Stimulated activated CD4-positive, alpha-beta T cell treated with anti-CD3 and anti-CD28 coated beads, TNF-alpha, amount 100 ng/mL, for 48 hours (primary cell): ENCODE data around the gene KLHL3.

Experiments
- DNase-seq, 3 donors: peaks; one replicate each; pipeline ENCODE4 v3.0.0-alpha.2; 2020; ENCODE audit warnings: low read depth in 3 of 3

The KLHL3 gene

DNA sequence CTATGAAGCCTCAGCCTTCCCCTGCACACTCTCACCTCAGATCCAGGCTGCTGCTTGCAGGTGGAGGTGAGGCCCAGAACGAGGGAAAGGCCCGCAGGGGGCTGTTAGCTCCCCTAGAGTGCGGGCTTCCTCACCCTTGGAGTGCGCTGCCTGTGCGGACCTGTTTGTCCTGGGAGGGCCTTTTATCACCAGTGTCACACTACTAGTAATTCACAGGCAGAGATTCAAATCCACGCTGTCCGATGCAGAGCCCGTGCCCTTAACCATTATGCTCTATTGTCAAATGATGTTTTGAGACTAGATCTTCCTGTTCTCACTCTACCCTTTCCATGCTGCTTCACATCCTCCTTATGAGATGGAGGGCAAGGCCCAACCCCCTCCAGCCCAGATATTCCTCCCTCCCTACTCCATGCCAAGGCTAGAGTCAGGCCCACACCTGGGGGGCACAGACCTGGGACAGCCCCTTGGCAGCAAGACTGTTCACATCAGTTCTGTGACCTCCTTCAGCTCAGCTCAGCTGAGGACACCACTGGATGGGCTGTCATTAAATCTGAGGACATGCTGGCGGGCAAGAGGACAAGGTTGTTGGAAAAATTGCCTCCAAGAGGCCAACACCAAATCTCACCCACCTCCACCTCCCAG, 124.0 kb downstream of the KLHL3 start:
- DNase-seq: no peak

DNA sequence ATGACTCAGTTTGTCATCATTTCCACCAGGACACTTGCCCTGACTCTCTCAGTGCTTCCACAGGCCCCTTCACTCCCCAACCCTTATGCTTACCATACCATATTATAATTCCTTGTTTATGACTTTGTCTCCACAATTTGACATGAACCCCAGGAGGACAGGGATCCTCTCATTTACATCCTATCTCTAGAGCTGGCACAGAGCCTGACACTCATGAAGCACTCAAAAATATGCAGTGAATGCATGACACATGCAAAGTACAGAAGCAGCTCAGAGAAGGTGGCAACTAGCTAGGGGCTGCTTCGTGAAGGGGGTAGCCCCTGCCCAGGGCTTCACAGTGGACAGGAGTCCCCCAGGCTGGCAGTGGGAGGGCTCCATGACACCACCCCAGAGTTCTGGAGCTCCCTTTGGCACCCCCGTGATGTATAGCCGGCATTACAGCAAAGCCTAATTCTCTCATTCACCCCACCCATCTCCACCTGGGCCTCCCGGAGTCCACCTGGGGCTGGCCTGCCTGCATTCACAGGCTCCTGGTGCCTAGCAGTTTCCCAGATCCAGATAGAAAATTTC, 124.8 kb downstream of the KLHL3 start:
- DNase-seq: no peak

DNA sequence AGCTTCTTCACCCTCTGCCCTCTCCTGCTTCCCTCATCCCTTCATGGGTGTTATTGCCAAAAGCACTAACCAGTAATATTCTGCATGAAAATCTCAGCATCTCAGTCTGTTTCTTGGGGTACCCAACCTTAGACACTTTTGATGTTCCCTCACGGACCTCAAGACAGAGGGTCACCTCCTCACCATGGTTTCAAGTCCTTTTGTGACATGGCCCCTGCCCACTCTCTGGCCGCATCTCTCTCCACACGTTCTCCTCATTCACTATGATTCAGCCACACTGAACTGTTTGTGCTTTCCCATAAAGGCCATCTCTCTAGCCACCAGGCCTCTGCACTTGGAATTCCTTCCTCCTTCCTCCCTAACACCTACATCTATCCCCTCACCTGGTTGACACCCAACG, 125.3 kb downstream of the KLHL3 start:
- DNase-seq: no peak

DNA sequence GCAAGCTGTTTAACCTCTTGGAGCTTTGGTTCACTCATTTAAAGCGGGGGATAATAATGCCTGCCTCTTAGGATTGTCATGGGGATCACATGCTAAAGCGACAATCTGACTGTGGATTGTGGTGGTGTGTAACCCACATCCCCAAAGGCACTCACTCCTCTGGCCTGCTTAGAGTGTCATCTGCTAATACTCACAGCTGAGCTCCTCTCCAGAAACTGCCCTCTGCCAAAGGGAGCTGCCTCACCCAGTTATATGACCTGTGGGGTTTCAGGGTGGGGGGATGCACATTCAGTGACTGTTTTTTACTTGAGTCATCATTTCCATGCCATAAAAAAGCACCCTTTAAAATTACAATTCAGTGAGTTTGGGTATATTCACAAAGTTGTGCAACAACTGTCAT, 126.8 kb downstream of the KLHL3 start:
- no peak for DNase-seq

DNA sequence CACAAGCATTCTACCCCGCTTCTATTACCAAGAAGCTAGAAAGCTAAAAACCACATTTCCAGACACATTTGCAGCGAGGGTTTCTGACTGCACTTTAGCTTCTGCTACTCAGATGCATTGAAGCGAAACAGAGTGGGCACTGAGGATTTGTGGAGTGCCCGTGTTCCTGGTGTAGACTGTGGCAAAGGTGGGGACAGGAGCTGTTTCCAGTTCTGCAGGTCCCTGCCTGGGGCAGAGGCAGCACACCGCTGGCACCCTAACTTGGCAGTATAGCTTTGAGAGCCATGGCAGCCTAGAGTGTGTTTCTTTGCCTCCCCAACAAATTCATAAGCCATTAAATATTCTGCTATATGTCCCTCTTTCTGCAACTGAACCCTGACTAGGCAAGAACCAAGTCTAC, 128.1 kb downstream of the KLHL3 start:
- no peak for DNase-seq

DNA sequence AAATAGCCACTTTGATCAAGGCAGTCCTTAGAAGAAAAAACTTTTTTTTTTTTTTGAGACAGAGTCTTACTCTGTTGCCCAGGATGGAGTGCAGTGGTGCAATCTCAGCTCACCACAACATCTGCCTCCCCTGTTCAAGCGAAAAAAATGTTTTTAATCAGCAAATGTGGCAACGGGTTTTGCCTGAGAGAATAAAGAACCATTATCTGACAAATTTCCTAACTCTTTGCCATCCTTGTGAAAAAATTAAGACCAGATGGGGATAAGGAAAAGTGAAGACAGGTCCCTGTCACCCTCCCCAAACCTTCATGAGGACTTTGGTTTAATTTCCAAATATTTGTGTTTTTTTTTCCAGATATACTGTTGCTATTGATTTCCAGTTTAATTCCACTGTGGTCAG, 129.5 kb downstream of the KLHL3 start:
- no peak for DNase-seq

DNA sequence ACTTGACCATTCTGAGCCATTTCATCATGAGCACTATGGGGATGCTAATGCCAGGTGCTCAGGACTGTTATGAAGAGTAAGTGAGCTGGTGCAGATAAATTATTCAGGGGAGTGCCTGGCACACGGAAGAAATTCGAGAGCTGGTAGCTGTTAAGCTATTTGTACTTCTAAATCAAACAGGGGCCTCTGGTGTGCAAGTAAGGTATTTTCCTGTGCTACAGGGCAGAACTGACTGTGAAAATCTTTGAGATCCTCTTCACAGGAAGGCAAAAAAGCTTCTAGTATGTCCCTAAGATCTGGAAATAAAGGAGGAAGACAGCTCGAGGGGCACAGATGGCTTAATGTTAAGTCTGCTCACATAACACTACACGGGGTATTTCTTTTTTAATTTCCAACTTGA, 130.5 kb downstream of the KLHL3 start:
- no peak for DNase-seq

DNA sequence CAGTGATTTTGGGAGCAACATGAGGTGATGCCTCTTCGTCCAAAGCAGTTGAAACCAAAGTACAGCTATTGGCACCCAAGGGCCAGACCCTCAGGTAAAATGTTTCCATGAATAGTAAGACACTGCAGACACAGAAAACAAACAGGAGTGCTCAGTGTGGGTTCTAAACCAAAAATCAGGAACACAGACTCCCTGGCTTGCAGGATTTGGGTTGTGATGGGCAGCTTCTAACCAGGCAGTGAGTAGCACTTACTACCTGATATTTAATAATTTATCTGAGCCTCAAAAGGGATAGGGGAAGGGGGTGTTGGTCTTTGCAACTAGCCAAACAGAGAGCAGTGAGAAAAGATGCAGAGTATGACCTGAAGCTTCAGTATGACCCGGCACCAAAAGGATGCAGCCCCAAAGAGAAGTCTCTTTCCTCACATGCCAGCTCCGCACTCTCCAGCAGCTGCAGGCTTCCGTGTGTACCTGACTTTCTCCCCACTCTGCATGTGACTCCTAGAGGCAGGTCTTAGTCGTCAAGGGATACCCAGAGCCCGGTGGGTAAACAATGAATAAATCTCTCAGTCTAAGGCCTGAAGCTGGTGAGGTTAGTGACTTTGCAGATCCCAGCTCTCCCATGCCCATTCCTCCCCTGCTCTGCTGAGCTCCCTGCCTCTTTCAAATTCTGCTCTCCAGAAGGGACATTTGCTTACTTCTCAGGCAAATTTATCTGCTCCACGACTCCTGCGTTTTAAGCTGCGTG, 131.4 kb downstream of the KLHL3 start:
- DNase-seq: no peak

DNA sequence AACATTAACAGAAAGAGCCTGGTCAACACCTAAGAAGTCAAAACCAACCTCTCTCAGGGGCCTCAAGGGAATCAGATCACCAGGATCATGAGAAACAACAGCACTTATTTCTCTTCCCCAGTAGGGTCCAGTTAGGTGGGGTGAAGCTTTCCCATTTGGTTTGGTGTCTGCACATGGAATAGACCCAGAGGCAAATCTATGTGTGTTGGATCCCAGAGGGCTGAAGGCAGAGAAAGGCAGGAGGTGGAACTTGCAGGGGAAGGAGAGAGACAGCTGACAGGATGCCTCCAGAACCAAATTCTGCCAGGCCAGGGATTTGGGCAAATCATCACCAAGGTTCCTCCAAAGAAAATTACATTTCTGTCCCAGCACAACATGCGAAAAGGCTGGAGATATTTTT, 132.0 kb downstream of the KLHL3 start:
- DNase-seq: no peak

DNA sequence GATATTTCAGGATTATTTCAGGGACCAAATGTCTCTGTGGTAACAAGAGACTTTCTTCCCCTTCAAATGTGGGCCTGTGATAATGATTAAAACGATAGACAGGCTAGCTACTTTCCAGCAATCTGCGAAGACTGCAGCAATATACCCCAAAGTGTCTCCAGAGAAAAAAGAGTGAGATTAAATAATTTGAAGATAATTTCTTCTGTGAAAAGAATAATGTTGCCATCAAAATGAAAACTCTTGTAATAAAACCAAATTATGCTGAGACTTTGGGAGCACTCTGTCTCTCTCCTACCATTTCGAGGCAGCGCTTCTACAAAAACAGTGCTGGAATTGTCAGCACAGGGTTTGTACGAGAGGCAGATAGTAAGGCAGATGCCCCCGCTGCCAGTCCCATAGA, 132.5 kb downstream of the KLHL3 start:
- no peak for DNase-seq

DNA sequence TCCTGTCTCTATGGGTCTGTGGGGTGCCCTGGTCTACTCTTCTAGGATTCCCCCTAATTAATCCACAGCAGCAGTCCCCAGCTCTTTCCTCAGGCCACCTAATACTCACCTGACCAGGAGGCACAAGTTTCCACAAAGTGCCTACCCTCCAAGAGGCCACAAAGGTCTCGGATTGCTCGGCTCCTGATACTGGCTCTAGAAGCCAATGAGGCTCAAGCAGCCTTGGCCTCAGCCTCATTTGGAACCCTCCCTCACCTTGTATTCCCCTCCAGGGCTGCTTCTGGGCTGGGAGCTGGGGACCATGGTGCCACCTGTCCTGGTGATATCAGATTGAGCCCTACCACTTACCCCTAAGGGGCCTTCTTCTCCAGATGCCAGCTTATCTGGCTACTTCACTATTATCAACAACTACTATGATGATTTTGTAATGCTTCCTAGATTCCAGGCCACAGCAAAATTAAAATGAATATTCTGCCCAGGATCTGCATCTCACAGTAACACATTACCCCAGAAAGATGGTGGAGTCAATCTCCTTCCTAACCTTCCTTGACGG, 133.1 kb downstream of the KLHL3 start:
- no peak for DNase-seq

DNA sequence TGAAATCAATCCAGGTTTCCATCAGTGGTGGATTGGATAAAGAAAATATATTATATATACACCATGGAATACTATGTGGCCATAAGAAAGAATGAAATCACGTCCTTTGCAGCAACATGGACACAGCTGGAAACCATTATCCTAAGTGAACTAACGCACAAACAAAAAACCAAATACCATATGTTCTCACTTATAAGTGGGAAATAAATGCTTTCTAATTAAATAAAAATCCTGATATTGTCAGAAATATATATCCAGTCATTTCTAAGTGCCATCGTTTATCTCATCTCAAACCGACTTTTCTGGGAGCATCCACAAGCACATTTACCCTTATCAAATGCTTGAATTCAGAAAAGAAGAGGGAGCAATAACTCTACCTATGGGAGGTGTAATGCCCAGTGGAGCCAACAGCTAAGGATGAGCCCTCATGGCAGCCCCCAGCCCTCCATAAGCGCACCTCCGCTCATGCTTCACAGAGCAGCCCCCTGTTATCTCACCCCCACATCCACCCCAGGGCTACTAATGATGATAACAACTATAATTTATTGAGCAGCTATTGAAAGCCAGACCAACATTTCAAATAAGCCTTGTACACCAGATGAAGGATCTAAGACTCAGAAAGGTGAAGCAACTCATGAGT, 135.0 kb downstream of the KLHL3 start:
- DNase-seq: no peak

DNA sequence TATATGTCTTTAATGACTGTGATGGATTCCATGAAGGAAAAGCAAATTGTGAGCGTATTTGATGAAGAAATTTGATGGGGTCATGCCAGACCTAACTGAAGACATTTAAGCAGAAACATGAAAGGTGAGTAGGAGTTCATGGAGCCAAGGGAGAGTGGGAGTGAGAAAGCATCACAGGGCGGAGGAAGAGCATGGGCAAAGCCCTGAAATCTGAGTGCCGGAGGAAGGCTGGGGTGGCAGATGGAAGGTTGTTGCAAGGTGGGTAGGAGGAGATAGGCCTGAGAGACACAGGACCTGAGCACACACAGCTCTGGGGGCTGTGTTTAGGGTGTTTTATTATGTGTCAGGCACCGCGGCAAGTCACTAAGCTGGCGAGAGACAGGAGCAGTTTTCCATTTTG, 136.4 kb downstream of the KLHL3 start:
- no peak for DNase-seq

DNA sequence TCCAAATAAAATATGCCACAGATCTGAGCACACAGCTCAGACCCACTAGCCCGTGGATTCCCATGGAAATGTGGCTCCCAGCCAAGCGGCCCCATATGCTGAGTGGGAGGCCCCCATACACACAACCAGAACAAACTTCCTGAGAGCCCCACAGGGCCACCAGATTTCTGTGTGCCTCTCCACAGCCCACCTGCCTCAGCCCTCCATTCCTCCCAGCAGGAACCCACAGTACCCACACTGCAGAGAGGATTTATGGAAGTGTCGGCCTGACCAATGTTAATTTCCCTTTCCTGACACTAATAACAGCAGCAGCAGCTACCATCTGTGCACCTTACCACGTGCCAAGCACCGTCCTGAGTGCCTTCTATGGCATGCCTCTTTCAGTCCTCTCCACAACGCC, 137.5 kb downstream of the KLHL3 start:
- no peak for DNase-seq

DNA sequence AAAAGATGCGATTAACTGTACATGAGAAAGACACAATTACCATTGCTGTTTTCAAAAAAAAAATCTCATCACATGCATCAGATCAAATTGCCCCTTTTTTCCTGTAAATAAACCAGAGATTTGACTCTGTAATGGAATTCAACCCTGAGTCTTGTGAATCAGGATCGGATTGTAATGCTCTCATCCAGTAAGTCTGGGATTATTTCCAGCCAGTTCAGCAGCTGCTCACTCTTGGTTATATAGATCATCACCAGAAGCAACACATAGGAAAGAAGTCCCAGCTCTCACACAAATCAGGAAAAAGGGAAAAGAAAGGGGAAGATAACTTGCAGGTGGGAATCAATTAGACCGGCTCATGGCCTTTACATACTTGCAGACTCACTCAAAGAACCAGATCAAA, 138.9 kb downstream of the KLHL3 start:
- no peak for DNase-seq

DNA sequence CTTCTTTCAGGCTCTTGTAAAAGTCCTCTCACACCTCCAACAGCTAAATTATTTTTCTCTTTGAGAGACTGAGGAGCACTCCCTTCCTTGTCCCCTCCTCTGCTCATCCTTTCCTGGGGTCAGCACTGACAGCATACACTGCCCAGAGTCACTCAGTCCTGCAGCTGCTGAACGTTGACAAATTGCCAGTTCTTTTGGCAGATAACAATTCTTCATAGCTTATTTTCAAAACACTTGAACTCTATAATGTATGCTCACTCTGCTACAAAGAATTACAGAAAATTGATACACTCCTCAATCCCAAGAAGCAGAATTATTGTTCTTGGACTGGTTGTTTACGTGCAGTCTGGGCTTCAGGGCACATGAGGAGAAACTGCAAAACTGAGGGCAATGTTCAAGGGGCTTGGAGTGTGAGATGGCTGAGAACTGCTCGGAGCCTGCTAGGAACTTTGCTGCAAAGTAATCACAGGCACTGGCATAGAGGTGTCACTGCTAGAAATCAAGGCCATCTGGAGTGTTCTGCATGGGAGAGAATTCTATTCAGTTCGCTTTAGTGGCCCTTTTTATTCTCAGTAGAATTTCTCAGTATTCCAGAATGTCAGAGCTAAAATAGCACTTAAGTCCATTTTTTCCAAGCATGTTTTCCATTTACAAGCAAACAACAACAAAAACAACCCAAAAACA, 140.4 kb downstream of the KLHL3 start:
- DNase-seq: no peak

DNA sequence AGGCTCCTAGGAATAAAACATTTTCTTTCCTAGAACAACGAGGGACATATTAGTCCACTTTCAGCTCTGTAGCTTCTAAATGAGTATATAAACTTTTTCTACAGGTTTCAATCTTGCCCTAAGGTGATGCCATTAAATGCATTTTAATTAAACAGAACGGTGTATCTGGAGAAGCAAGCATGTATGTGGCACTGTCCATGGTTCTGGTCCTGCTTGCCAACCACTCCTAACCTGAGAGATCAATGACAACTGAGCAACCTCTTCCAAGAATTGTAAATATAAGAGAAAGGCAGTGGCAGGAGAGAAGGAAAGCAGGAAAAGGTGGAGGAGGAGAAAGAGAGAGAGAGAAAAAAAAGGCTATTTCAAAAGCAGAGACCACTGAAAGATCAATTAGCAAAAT, 141.2 kb downstream of the KLHL3 start:
- DNase-seq: no peak

DNA sequence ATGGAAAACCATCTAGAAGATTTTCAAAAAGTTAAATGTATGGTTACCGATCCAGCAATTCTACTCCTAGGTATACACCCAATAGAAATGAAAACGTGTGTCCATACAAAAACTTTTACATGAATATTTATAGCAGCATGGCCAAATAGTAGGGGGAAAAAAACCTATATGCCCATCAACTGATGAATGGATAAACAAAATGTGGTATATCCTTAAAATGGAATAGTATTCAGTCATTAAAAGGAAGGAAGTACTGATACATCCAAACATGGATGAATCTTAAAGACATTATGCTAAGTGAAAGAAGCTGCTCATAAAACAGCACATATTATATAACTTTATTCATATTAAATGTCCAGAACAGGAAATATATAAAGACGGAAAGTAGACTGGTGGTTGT, 143.6 kb downstream of the KLHL3 start:
- DNase-seq: no peak

DNA sequence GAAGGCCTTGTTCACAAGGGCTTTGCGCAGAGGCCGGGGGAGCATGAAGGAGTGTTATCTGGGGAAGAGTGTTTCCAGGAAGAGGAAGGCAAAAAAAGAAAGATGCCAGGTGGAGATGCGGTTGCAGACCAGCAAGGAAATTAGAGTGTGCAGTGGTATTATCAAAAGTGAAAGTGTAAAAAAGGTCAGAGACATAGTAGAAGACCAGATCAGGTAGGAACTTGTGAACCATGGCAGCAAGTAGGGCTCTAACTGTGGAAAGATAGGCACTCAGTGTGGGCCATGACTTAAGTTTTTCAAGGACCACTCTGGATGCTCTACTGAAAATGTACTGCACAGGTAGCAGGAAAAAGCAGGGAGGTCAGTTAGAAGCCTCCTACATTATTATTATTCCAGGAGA, 146.7 kb downstream of the KLHL3 start:
- DNase-seq: no peak

DNA sequence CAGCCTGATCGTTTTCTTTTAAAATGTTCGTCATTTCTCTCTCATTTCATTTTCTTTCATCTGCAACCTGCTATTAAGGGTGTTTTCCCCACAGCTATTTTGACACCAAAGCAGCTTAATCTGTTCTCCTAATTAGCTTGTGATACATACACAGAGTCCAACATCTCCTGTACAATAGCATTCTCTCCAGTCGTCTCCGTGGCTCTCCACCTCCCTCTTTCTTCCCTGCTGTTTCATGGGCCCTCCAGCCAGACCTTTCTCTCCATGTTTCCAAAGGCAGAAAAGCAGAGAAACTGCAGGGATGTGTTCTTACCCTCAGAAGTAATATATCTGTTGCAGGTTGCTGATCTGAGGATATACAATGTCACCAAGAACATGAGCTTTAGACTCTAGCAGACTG, 148.0 kb downstream of the KLHL3 start:
- DNase-seq: no peak

DNA sequence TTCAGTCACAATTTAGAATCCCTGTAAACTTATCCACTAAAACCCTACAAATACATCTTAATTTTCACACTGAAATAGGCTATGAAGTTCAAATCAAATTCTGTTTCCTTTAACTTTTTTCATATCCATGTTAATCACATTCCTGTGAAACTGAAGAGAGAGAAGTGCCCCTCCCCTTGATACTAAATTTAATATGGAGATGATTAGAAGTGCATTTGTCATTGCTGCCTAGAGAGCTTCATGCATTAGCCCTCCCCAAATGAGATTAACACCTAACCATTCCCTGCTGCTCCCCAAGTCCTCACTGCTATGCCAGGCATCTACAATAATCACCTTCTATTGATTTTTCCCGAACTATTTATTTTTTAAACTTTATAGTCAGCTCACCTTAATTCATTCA, 151.6 kb downstream of the KLHL3 start:
- DNase-seq: no peak

DNA sequence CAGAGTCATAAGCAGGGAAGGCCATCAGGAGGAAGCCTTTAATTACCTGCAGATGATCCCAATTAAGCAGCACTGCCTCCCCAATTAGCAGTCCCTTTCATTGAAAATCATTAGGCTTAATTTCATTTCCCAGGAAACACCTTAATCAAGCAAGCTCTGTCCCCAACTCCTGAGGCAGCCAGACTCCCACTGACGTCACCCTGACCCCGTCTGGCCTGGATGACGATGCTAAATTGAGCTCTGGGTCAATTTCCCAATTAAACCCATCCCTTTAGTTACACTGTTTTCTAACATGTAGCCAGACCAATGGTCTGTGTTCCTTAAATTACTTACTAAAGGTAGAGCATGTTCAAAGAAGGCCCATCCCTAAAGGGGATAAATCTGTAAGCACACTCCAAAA, 152.8 kb downstream of the KLHL3 start:
- no peak for DNase-seq
